HG02870 (cell line): ENCODE results near the gene TXNDC2.

Experiments
- ATAC-seq: cut with Tn5 transposase; IDR thresholded peaks from one replicate; pipeline ENCODE4 v1.9.1; 2021; ENCODE audit warnings: mild to moderate bottlenecking, moderate library complexity; ENCODE audit not compliant: unreplicated experiment

The TXNDC2 gene

DNA sequence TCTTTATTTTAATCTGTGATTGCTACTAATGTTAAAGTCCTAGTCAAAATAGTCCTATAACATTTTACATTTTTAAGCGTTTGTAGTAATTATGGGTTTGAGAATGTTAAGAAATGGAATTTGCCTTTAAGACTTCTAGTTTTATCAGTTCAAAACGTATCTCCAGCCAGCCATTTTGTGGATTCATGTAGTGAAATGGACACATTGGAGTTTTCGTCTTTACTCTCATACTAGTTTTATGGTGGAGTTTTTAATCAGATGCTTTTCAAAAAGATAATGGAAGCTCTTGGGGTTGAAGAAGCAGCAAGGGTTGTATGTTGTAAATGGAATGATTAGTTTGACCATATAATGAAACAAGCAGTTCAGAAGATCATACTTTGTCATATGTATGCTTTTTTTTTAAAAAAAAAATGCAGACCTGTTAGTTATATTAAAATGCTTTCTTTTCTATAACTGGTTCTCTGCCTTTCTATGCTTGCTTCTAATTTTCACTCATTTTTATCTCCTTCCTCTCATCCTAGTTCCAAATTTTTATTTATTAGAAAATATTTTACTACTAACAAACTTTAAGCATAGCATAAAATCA is 44.6 kb downstream of the TXNDC2 start:
- no peak for ATAC-seq

DNA sequence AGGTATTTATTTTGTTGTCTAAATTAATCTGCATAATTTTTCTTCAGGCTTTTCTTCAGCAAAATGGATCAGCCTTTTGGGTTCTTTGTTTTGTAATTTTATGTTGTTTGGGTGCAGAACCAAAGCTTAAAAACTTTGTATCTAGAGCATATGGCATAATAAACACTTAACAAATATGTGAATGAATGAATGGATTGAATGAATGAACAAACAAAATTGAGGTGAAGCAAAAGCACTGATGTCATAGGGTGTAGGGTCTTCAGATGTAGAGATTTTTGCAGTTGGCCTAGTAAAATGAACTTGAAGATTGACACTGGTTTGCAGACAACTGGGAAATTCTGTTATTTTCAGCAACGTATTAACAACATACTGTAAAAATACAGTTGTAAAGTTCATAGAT is 45.4 kb downstream of the TXNDC2 start:
- no peak for ATAC-seq

DNA sequence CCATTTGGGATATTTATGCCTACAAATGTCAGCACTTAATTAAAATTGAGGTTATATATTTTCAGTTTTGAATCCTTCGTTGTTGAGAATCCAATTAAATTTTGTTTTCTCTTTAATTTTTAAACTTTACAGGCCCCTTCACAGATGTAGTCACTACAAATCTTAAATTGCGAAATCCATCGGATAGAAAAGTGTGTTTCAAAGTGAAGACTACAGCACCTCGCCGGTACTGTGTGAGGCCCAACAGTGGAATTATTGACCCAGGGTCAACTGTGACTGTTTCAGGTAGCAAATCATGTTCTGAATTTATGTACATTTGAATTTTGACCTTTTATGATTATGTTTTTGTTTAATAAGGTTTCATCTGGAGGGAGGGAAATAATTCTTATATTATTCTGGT is 45.9 kb downstream of the TXNDC2 start:
- ATAC-seq, result no peak

DNA sequence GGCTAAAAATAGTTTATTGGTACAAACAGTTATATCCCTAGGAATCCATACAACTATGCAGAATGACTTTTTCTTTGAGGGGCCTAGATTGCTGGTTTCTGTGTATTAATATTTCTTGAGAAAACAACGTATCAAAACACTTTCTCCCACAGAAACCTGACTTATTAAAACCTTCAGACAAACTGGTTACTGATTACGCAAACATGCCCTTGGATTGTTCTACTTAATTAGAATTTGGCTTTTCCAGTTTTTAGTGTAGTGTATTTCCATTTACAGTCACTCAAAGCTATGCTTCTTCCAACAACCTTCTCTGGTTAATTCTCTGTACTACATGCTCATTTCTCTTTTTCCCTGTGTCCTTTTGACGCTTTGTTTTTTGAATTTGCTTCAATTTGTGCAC is 48.1 kb downstream of the TXNDC2 start:
- ATAC-seq, result no peak

DNA sequence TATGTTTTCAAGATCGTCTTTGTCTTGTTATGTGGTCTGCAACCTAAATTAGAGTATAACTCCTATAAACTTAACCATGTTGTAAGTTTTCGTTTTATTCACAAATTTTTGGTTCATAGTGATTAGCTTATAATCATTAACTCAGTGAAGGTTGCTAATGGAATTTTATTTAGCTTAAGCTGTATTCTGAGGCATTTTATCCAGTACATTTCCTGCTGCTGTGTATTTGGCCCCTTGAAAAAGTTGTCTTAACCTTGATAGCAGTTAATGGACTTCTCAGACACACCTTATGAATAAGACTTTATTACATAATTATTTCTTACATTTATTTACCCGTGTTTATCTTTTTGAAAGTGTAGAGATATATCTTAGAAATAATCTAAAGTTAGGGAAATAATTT is 48.5 kb downstream of the TXNDC2 start:
- no peak for ATAC-seq
